ENCODE data around the gene REC8. TPM values are rescaled to one million over a fixed set of nuclear protein-coding genes. Genes with fewer than 3 reads are reported as not detected.
A peak's percentile ranks its signal among the peaks of the same experiment; 100 is the strongest.
"Not testable (repeated sequence)": the region's sequence is repeated elsewhere in the genome, so short reads cannot be mapped to it uniquely, and the experiment has no call there.

The REC8 gene
- total and polyA plus RNA-seq, 2 of the 4 experiments (the other 2 are of a cell fraction): 0.36 to 3.5 TPM

DNA sequence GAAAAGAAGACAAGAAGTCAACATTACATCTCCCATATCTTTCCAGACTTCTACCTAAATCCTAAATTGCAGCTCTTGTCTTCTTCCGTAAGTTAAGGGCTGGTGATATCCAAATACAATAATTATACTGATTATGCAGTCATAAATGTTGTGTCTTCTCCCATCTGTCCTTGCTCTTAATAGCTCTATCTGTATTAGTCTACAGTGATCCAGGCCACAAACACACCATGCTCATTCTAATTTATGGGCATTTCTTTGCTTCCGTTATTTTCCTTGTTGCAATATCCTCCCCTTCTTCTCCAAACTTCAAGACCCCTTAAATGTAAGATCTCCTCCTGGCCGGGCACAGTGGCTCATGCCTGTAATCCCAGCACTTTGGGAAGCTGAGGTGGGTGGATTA is 47.6 kb downstream of the REC8 start:
- Histone ChIP-seq H2AK9ac (replicated peaks; ENCODE audit: low read depth, low read length, poor library complexity) (no peak overlapping the region), H2BK120ac (ENCODE audit: low read depth, low read length) (no peak overlapping the region), H3K36me3 (ENCODE audit: control insufficient read depth, insufficient read depth, low read length) (peaks cover 6% of the 10 kb centered on the region), H3K9me1 (ENCODE audit: insufficient read depth, low read length) (peaks cover 7% of the 10 kb centered on the region; the same call in 1 of the 2 replicates), H3K4ac (ENCODE audit: low read depth, low read length) (no peak overlapping the region), H4K20me1 (ENCODE audit: insufficient read depth, low read length) (no peaks in the 10 kb centered on the region; the same call in 1 of the 2 replicates), H3K18ac (ENCODE audit: low read depth, low read length) (no peak overlapping the region), H3K4me3 (ENCODE audit: insufficient read depth, low read depth, low read length) (no peak overlapping the region), H2AK5ac (ENCODE audit: low read depth, low read length) (no peak overlapping the region), H2AFZ (replicated peaks; ENCODE audit: low read length, poor library complexity) (no peak overlapping the region), H4K8ac (ENCODE audit: low read depth in 2 of 2, low read length in 2 of 2) (no peak overlapping the region), H3K27ac (ENCODE audit: insufficient read depth, low read length) (no peak overlapping the region), H3K14ac (replicated peaks; ENCODE audit: low read depth, low read length) (no peak overlapping the region), H3K9ac (ENCODE audit: low read depth, low read length) (no peak overlapping the region), H3K9me3 (ENCODE audit: control insufficient read depth, insufficient read depth, low read length) (no peaks in the 10 kb centered on the region), H4K91ac (ENCODE audit: insufficient read depth, low read depth, low read length) (no peak overlapping the region), H3K56ac (ENCODE audit: extremely low read depth, insufficient read depth, low read length) (no peak overlapping the region), H3K27me3 (ENCODE audit: control insufficient read depth, insufficient read depth, low read length) (no peaks in the 10 kb centered on the region), H2BK5ac (ENCODE audit: low read depth, low read length, poor library complexity, severe bottlenecking) (no peak overlapping the region), H2BK20ac (ENCODE audit: low read depth, low read length) (no peak overlapping the region), H4K5ac (ENCODE audit: low read depth, low read length) (no peak overlapping the region), H3K4me2 (ENCODE audit: low read depth, low read length) (no peak overlapping the region), H3K4me1 (ENCODE audit: control insufficient read depth, insufficient read depth, low read length) (no peaks in the 10 kb centered on the region), H3K23ac (ENCODE audit: low read depth, low read length) (no peak overlapping the region), H2BK15ac (ENCODE audit: low read depth, low read length) (no peak overlapping the region), H3K79me1 (ENCODE audit: low read depth in 1 of 2, low read length in 2 of 2) (peaks cover 7 to 62% of the 10 kb centered on the region in 2 experiments)
- dilution Hi-C loops (cut with HindIII; ENCODE audit: low sequenced_read_pairs, unreplicated experiment): no loop called here
- BruUV-seq (replicated peaks): no TSS peak
- TF ChIP-seq CHD1 (IDR thresholded peaks at IDR 0.05; ENCODE audit: low read depth, low read length): no peak
- no peak for TF ChIP-seq MAZ (IDR thresholded peaks at IDR 0.05; ENCODE audit: borderline replicate concordance, low read depth, low read length)
- ATAC-seq (ENCODE audit: low read depth): no peak
- DNase-seq: no peak
- in situ Hi-C loops (cut with MboI; ENCODE audit: low sequenced_read_pairs): no loop called here
- ChIA-PET CTCF (no interaction called here), POLR2A (ENCODE audit: unreplicated experiment) (no interaction called here)
- WGBS, 2 experiments (ENCODE audit: extremely low coverage in 2 of 2, insufficient read length in 1 of 2): no CpG with 5 or more reads among the region's 3 CpGs
- intact Hi-C loops (cut with micrococcal nuclease): loop anchor here (10.0 kb wide), 1 partner anchor 215 kb away; no protein-coding TSS in a partner anchor

DNA sequence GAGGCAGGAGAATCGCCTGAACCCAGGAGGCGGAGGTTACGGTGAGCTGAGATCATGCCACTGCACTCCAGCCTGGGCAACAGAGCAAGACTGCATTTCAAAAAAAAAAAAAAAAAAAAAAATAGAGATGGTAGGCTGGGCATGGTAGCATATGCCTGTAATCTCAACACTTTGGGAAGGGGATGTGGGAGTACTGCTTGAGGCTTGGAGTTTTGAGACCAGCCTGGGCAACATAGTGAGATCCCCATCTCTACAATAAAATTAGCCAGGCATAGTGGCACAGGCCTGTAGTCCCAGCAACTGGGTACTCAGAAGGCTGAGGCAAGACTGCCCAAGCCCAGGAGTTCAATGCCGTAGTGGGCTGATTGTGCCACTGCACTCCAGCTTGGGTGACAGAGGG is 51.1 kb downstream of the REC8 start:
- H3K27me3 ChIP-seq (ENCODE audit: control insufficient read depth, insufficient read depth, low read length); H3K14ac ChIP-seq (replicated peaks; ENCODE audit: low read depth, low read length); in situ Hi-C loops (cut with MboI; ENCODE audit: low sequenced_read_pairs); H3K9ac ChIP-seq (ENCODE audit: low read depth, low read length); H2AK5ac ChIP-seq (ENCODE audit: low read depth, low read length); H3K4me2 ChIP-seq (ENCODE audit: low read depth, low read length); H3K23ac ChIP-seq (ENCODE audit: low read depth, low read length); H2BK15ac ChIP-seq (ENCODE audit: low read depth, low read length); H3K56ac ChIP-seq (ENCODE audit: extremely low read depth, insufficient read depth, low read length); DNase-seq; POLR2A ChIA-PET (ENCODE audit: unreplicated experiment); CTCF ChIA-PET; H3K4me1 ChIP-seq (ENCODE audit: control insufficient read depth, insufficient read depth, low read length); ATAC-seq (ENCODE audit: low read depth); H3K9me1 ChIP-seq (ENCODE audit: insufficient read depth, low read length); intact Hi-C loops (cut with micrococcal nuclease); dilution Hi-C loops (cut with HindIII; ENCODE audit: low sequenced_read_pairs, unreplicated experiment); H2BK20ac ChIP-seq (ENCODE audit: low read depth, low read length); H2BK120ac ChIP-seq (ENCODE audit: low read depth, low read length); H2AK9ac ChIP-seq (replicated peaks; ENCODE audit: low read depth, low read length, poor library complexity); H3K18ac ChIP-seq (ENCODE audit: low read depth, low read length); H4K20me1 ChIP-seq (ENCODE audit: insufficient read depth, low read length); H3K9me3 ChIP-seq (ENCODE audit: control insufficient read depth, insufficient read depth, low read length); H3K4me3 ChIP-seq (ENCODE audit: insufficient read depth, low read depth, low read length); H2AFZ ChIP-seq (replicated peaks; ENCODE audit: low read length, poor library complexity); H3K27ac ChIP-seq (ENCODE audit: insufficient read depth, low read length); H3K36me3 ChIP-seq (ENCODE audit: control insufficient read depth, insufficient read depth, low read length); BruUV-seq (replicated peaks); H4K91ac ChIP-seq (ENCODE audit: insufficient read depth, low read depth, low read length); H4K5ac ChIP-seq (ENCODE audit: low read depth, low read length): not testable (repeated sequence)
- peaks cover 12 to 53% of the 10 kb centered on the region in 2 experiments for H3K79me1 ChIP-seq (ENCODE audit: low read depth in 1 of 2, low read length in 2 of 2)
- peak overlapping the region; percentile 22; the same call in 1 of the 2 replicates for H3K4ac ChIP-seq (ENCODE audit: low read depth, low read length)
- 100% methylated on average over 1 of the region's 4 CpGs; no CpG with 5 or more reads in 1 of the 2 experiments for WGBS, 2 experiments (ENCODE audit: extremely low coverage in 2 of 2, insufficient read length in 1 of 2)
- H4K8ac ChIP-seq (ENCODE audit: low read depth in 2 of 2, low read length in 2 of 2): peak overlapping the region in 1 of 2 experiments; percentile 25; a peak in 1 of 4 replicates
- peak overlapping the region; percentile 23 for H2BK5ac ChIP-seq (ENCODE audit: low read depth, low read length, poor library complexity, severe bottlenecking)
